Calu3 (cell line): ENCODE data around the gene DOCK1. TPM values are rescaled to one million over a fixed set of nuclear protein-coding genes. Genes with fewer than 3 reads are reported as not detected.

Source experiments
- BruUV-seq: library from RNA; stranded (reverse); fragments of 400-500 nt; replicated peaks from 2 replicates; lab custom pipeline; 2021; lab: Mats Ljungman, UMichigan
- CTCF ChIA-PET: fragments of 300-600 bp; sonication (Branson Sonifier 250); formaldehyde crosslinking; loops from one replicate; lab custom pipeline; 2022; ENCODE audit warnings: antibody characterized with exemption; lab: Charles Lee
- DNase-seq: peaks from one replicate; pipeline ENCODE4 v3.0.0; 2022
- H3K27ac Mint-ChIP-seq: one replicate; pipeline ENCODE4 v1.8.0; 2022; ENCODE audit warnings: mixed read lengths; ENCODE audit not compliant: unreplicated experiment
- H3K27me3 Mint-ChIP-seq: one replicate; pipeline ENCODE4 v1.8.0; 2022; ENCODE audit warnings: mixed read lengths; ENCODE audit not compliant: unreplicated experiment
- H3K36me3 Mint-ChIP-seq: one replicate; pipeline ENCODE4 v1.8.0; 2022; ENCODE audit warnings: mild to moderate bottlenecking, moderate library complexity, mixed read lengths; ENCODE audit not compliant: insufficient read depth, unreplicated experiment
- H3K4me1 Mint-ChIP-seq: one replicate; pipeline ENCODE4 v1.8.0; 2022; ENCODE audit warnings: mild to moderate bottlenecking, low read depth, mixed read lengths; ENCODE audit not compliant: unreplicated experiment
- H3K4me3 Mint-ChIP-seq: one replicate; pipeline ENCODE4 v1.8.0; 2022; ENCODE audit warnings: mild to moderate bottlenecking, low read depth, moderate library complexity, mixed read lengths; ENCODE audit not compliant: unreplicated experiment
- H3K9me3 Mint-ChIP-seq: one replicate; pipeline ENCODE4 v1.8.0; 2022; ENCODE audit warnings: low read depth, mixed read lengths; ENCODE audit not compliant: unreplicated experiment
- CTCF ChIP-seq: fragments of 200-600 bp; IDR thresholded peaks from one replicate; pipeline ENCODE4 v1.8.0; 2022; ENCODE audit warnings: antibody characterized with exemption; ENCODE audit not compliant: unreplicated experiment
- intact Hi-C: fragments of 100-400 bp; cut with micrococcal nuclease; formaldehyde crosslinking; loops from one replicate; pipeline ENCODE4 v1.10.0; 2022; ENCODE audit not compliant: unreplicated experiment
- total RNA-seq: library from RNA; stranded (reverse); gene quantifications from 2 replicates; pipeline ENCODE4 v1.2.3, GENCODE V29; 2022

The DOCK1 gene
- total RNA-seq, 1 experiment from 2014 or later, result 34.2 TPM

DNA sequence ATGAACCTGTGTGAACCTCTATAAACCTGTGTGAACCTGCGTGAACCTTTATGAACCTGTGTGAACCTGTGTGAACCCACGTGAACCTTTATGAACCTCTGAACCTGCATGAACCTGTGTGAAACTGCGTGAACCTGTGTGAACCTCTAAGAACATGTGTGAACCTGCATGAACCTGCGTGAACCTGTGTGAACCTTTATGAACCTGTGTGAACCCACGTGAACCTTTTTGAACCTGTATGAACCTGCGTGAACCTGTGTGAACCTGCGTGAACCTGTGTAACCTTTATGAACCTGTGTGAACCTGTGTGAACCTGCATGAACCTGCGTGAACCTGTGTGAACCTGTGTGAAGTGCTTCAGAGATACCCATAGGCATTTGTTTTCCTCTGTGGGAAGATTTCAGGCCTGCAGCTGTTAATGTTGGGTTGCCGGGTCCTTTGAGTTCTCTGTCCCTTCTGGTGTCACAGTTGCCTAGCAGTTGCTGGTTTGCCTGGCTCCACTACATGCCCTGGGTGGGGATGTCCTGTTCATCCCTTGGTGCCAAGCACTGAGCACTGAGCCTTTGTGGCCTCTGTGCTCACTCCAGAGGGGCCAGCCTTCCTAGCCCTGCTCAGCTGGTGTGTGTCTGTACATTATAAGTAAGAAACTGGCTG lies 97.9 kb downstream of the DOCK1 start:
- DNase-seq, result no peak
- Mint-ChIP-seq H3K9me3 (peaks cover 2% of the 10 kb centered on the region), H3K4me1 (no peaks in the 10 kb centered on the region), H3K36me3 (no peaks in the 10 kb centered on the region), H3K4me3 (no peak overlapping the region), H3K27ac (no peak overlapping the region), H3K27me3 (no peaks in the 10 kb centered on the region)
- intact Hi-C loops, result no loop called here
- TF ChIP-seq CTCF, result no peak
- CTCF ChIA-PET, result no interaction called here
- BruUV-seq, result no TSS peak

DNA sequence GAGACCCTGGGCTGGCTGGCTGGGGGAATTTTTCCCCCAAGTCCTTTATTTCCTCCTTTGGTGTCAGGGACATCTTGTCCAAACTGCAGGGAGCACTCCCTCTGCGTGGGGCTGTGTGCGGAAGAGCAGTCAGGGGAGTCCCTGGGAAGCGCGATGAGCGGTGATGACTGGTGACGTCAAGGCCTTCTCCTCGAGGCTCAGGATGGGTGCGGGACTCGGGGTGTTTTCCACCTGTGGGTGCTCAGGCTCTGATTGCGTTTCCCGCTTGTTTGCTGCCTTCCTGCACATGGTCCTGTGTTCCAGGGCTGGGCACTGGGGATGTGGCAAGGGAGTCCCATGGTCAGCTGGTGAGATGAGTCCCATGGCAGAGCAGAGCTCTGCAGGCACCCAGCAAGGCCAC lies 101.2 kb downstream of the DOCK1 start:
- no peak for TF ChIP-seq CTCF
- CTCF ChIA-PET, result no interaction called here
- Mint-ChIP-seq H3K4me1 (no peaks in the 10 kb centered on the region), H3K27ac (no peak overlapping the region), H3K9me3 (no peaks in the 10 kb centered on the region), H3K27me3 (no peaks in the 10 kb centered on the region), H3K4me3 (no peak overlapping the region), H3K36me3 (no peaks in the 10 kb centered on the region)
- intact Hi-C loops, result no loop called here
- no TSS peak for BruUV-seq
- DNase-seq, result no peak

- CTCF ChIA-PET, result no interaction called here
- H3K36me3 Mint-ChIP-seq, result peaks cover 7% of the 10 kb centered on the region
- no peaks in the 10 kb centered on the region for H3K27me3 Mint-ChIP-seq
- no peak overlapping the region for H3K27ac Mint-ChIP-seq
- intact Hi-C loops, result no loop called here
- DNase-seq, result no peak
- no peaks in the 10 kb centered on the region for H3K9me3 Mint-ChIP-seq
- peaks cover 20% of the 10 kb centered on the region for H3K4me1 Mint-ChIP-seq
- H3K4me3 Mint-ChIP-seq, result no peak overlapping the region
- no TSS peak for BruUV-seq
- TF ChIP-seq CTCF, result no peak
Observed at GRCh38 chr10:127009366-127009765, 104.1 kb downstream of the DOCK1 start.

- Mint-ChIP-seq H3K4me3 (no peak overlapping the region), H3K27me3 (no peaks in the 10 kb centered on the region), H3K27ac (no peak overlapping the region), H3K4me1 (peaks cover 20% of the 10 kb centered on the region), H3K36me3 (peaks cover 7% of the 10 kb centered on the region), H3K9me3 (no peaks in the 10 kb centered on the region)
- intact Hi-C loops, result loop anchor here (5.0 kb wide), 1 partner anchor 39 kb away; no protein-coding TSS in a partner anchor
- CTCF ChIA-PET, result no interaction called here
- TF ChIP-seq CTCF, result no peak
- DNase-seq, result no peak
- no TSS peak for BruUV-seq
Observed at GRCh38 chr10:127011174-127011573, 105.9 kb downstream of the DOCK1 start.
